Stimulated activated CD4-positive, alpha-beta T cell treated with anti-CD3 and anti-CD28 coated beads, Interleukin-12 subunit alpha, Interleukin-12 subunit beta, amount 100 ng/mL, for 4 hours (primary cell): Measurements from ENCODE around the gene APOM.
A peak's percentile ranks its signal among the peaks of the same experiment; 100 is the strongest.

Source experiments
- DNase-seq: peaks from one replicate; pipeline ENCODE4 v3.0.0-alpha.2; 2020

Gene APOM

GRCh38 chr6:31686483-31686882 is 30.8 kb downstream of the APOM start:
- no peak for DNase-seq

- DNase-seq = no peak
Observed at GRCh38 chr6:31687321-31687720, 31.6 kb downstream of the APOM start.

GRCh38 chr6:31687860-31688693 is 32.4 kb downstream of the APOM start:
- no peak for DNase-seq

GRCh38 chr6:31689249-31690110 is 33.8 kb downstream of the APOM start:
- DNase-seq = no peak

GRCh38 chr6:31690231-31691077 is 34.8 kb downstream of the APOM start:
- no peak for DNase-seq

GRCh38 chr6:31691078-31691463 is 35.4 kb downstream of the APOM start:
- no peak for DNase-seq

GRCh38 chr6:31691564-31692108 is 35.9 kb downstream of the APOM start:
- no peak for DNase-seq

- DNase-seq = no peak
Observed at GRCh38 chr6:31692353-31692752, 36.7 kb downstream of the APOM start.

GRCh38 chr6:31692886-31693285 is 37.2 kb downstream of the APOM start:
- DNase-seq = no peak

GRCh38 chr6:31693535-31693934 is 37.8 kb downstream of the APOM start:
- DNase-seq = no peak

- DNase-seq = no peak
Observed at GRCh38 chr6:31697555-31697954, 41.9 kb downstream of the APOM start.

GRCh38 chr6:31700740-31701401 is 45.2 kb downstream of the APOM start:
- no peak for DNase-seq

- DNase-seq = no peak
Observed at GRCh38 chr6:31701666-31702404, 46.1 kb downstream of the APOM start.

- peak; percentile 18 for DNase-seq
Observed at GRCh38 chr6:31702405-31702818, 46.7 kb downstream of the APOM start.

GRCh38 chr6:31702819-31703716 is 47.4 kb downstream of the APOM start, which contains the start of gene ABHD16A:
Gene ABHD16A, minus strand, starts transcription at chr6:31703324. Its CDS starts 43 bp downstream, at chr6:31703281.
- DNase-seq = peak; percentile 95

GRCh38 chr6:31705931-31706330 is 50.2 kb downstream of the APOM start:
- no peak for DNase-seq

GRCh38 chr6:31706599-31706998 is 50.9 kb downstream of the APOM start, which contains the start of gene LY6G6F:
Gene LY6G6F, plus strand, starts transcription at chr6:31706866. Its CDS starts 41 bp downstream, at chr6:31706907.
- DNase-seq = no peak

GRCh38 chr6:31707701-31708100 is 52.0 kb downstream of the APOM start:
- DNase-seq = no peak
